ENCODE results near the gene ACSL5.

GRCh38 chr10:112384141-112384540, 10.2 kb downstream of the ACSL5 start:
- TF ChIP-seq EZH2phosphoT487 (IDR thresholded peaks at IDR 0.05; ENCODE audit: insufficient read depth, low read depth), result no peak
- TF ChIP-seq EZH2 (IDR thresholded peaks at IDR 0.05; ENCODE audit: insufficient read depth, poor library complexity, severe bottlenecking), result no peak
